ENCODE results near the gene HS6ST2.
"Not testable (repeated sequence)": the region's sequence is repeated elsewhere in the genome, so short reads cannot be mapped to it uniquely, and the experiment has no call there.

Gene HS6ST2

GRCh38 chrX:132958091-132958703 lies at the start of gene HS6ST2:
Gene HS6ST2, minus strand, starts transcription at chrX:132958629.
- Histone ChIP-seq H3K27me3 (ENCODE audit: control insufficient read depth in 1 of 2, insufficient read depth in 2 of 2, low read length in 2 of 2) (peaks cover 13 to 14% of the 10 kb centered on the region in 2 donors), H3K36me3 (ENCODE audit: control insufficient read depth in 1 of 2, insufficient read depth in 2 of 2, low read length in 2 of 2) (no peaks in the 10 kb centered on the region), H3K9me3 (ENCODE audit: control insufficient read depth in 1 of 2, low read length in 2 of 2) (no peaks in the 10 kb centered on the region), H3K4me1 (ENCODE audit: control insufficient read depth in 1 of 2, insufficient read depth in 2 of 2, low read length in 2 of 2) (no peaks in the 10 kb centered on the region), H3K9ac (ENCODE audit: low read depth in 1 of 2, low read length in 2 of 2) (no peak within 1 kb of the TSS), H3K27ac (ENCODE audit: low read depth, low read length) (no peak within 1 kb of the TSS), H3K4me3 (ENCODE audit: low read depth in 1 of 2, low read length in 2 of 2) (peak within 1 kb of the TSS in 1 of 2 donors; percentile 21)

DNA sequence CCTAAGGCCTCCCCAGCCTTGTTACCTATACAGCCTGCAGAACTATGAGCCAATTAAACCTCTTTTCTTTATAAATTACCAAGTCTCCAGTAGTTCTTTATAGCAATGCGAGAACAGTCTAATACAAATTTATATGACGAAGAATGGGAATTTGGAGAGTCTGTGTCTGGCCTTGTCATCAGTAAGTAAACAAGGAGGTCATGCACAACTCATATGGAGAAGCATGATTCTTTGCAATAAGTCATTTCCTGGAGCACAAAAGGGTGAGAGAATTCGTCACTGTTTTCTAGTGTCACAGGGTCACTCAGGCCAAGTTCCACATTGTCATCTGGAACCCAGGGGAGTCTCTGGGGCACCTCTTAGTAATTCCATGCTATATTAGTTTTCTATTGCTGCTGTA lies 49.0 kb upstream of the HS6ST2 start:
- H3K9ac ChIP-seq (ENCODE audit: low read depth in 1 of 2, low read length in 2 of 2), result no peak overlapping the region
- H3K9me3 ChIP-seq (ENCODE audit: control insufficient read depth in 1 of 2, low read length in 2 of 2), result no peaks in the 10 kb centered on the region
- H3K4me3 ChIP-seq (ENCODE audit: low read depth in 1 of 2, low read length in 2 of 2), result no peak overlapping the region
- H3K27ac ChIP-seq (ENCODE audit: low read depth, low read length), result no peak overlapping the region
- no peaks in the 10 kb centered on the region for H3K36me3 ChIP-seq (ENCODE audit: control insufficient read depth in 1 of 2, insufficient read depth in 2 of 2, low read length in 2 of 2)
- no peaks in the 10 kb centered on the region for H3K27me3 ChIP-seq (ENCODE audit: control insufficient read depth in 1 of 2, insufficient read depth in 2 of 2, low read length in 2 of 2)
- H3K4me1 ChIP-seq (ENCODE audit: control insufficient read depth in 1 of 2, insufficient read depth in 2 of 2, low read length in 2 of 2), result no peaks in the 10 kb centered on the region

- Histone ChIP-seq H3K36me3 (ENCODE audit: control insufficient read depth in 1 of 2, insufficient read depth in 2 of 2, low read length in 2 of 2) (no peaks in the 10 kb centered on the region), H3K9me3 (ENCODE audit: control insufficient read depth in 1 of 2, low read length in 2 of 2) (no peaks in the 10 kb centered on the region), H3K9ac (ENCODE audit: low read depth in 1 of 2, low read length in 2 of 2) (no peak overlapping the region), H3K27ac (ENCODE audit: low read depth, low read length) (no peak overlapping the region), H3K27me3 (ENCODE audit: control insufficient read depth in 1 of 2, insufficient read depth in 2 of 2, low read length in 2 of 2) (no peaks in the 10 kb centered on the region), H3K4me1 (ENCODE audit: control insufficient read depth in 1 of 2, insufficient read depth in 2 of 2, low read length in 2 of 2) (no peaks in the 10 kb centered on the region), H3K4me3 (ENCODE audit: low read depth in 1 of 2, low read length in 2 of 2) (no peak overlapping the region)
Observed at GRCh38 chrX:133005616-133006015, 47.2 kb upstream of the HS6ST2 start.

GRCh38 chrX:133005042-133005441 lies 46.6 kb upstream of the HS6ST2 start:
- no peaks in the 10 kb centered on the region for H3K4me1 ChIP-seq (ENCODE audit: control insufficient read depth in 1 of 2, insufficient read depth in 2 of 2, low read length in 2 of 2)
- no peak overlapping the region for H3K4me3 ChIP-seq (ENCODE audit: low read depth in 1 of 2, low read length in 2 of 2)
- H3K36me3 ChIP-seq (ENCODE audit: control insufficient read depth in 1 of 2, insufficient read depth in 2 of 2, low read length in 2 of 2), result no peaks in the 10 kb centered on the region
- no peak overlapping the region for H3K9ac ChIP-seq (ENCODE audit: low read depth in 1 of 2, low read length in 2 of 2)
- H3K27ac ChIP-seq (ENCODE audit: low read depth, low read length), result no peak overlapping the region
- H3K9me3 ChIP-seq (ENCODE audit: control insufficient read depth in 1 of 2, low read length in 2 of 2), result no peaks in the 10 kb centered on the region
- no peaks in the 10 kb centered on the region for H3K27me3 ChIP-seq (ENCODE audit: control insufficient read depth in 1 of 2, insufficient read depth in 2 of 2, low read length in 2 of 2)

- Histone ChIP-seq H3K9me3 (ENCODE audit: control insufficient read depth in 1 of 2, low read length in 2 of 2) (no peaks in the 10 kb centered on the region), H3K4me1 (ENCODE audit: control insufficient read depth in 1 of 2, insufficient read depth in 2 of 2, low read length in 2 of 2) (no peaks in the 10 kb centered on the region), H3K27ac (ENCODE audit: low read depth, low read length) (no peak overlapping the region), H3K36me3 (ENCODE audit: control insufficient read depth in 1 of 2, insufficient read depth in 2 of 2, low read length in 2 of 2) (no peaks in the 10 kb centered on the region), H3K9ac (ENCODE audit: low read depth in 1 of 2, low read length in 2 of 2) (no peak overlapping the region), H3K27me3 (ENCODE audit: control insufficient read depth in 1 of 2, insufficient read depth in 2 of 2, low read length in 2 of 2) (no peaks in the 10 kb centered on the region), H3K4me3 (ENCODE audit: low read depth in 1 of 2, low read length in 2 of 2) (no peak overlapping the region)
Observed at GRCh38 chrX:132999209-132999608, 40.8 kb upstream of the HS6ST2 start.

GRCh38 chrX:132990835-132991234 lies 32.4 kb upstream of the HS6ST2 start:
- Histone ChIP-seq H3K9me3 (ENCODE audit: control insufficient read depth in 1 of 2, low read length in 2 of 2) (no peaks in the 10 kb centered on the region), H3K27ac (ENCODE audit: low read depth, low read length) (no peak overlapping the region), H3K9ac (ENCODE audit: low read depth in 1 of 2, low read length in 2 of 2) (no peak overlapping the region), H3K4me1 (ENCODE audit: control insufficient read depth in 1 of 2, insufficient read depth in 2 of 2, low read length in 2 of 2) (no peaks in the 10 kb centered on the region), H3K36me3 (ENCODE audit: control insufficient read depth in 1 of 2, insufficient read depth in 2 of 2, low read length in 2 of 2) (no peaks in the 10 kb centered on the region), H3K4me3 (ENCODE audit: low read depth in 1 of 2, low read length in 2 of 2) (no peak overlapping the region), H3K27me3 (ENCODE audit: control insufficient read depth in 1 of 2, insufficient read depth in 2 of 2, low read length in 2 of 2) (no peaks in the 10 kb centered on the region)

GRCh38 chrX:132986556-132986955 lies 28.1 kb upstream of the HS6ST2 start:
- Histone ChIP-seq H3K9ac (ENCODE audit: low read depth in 1 of 2, low read length in 2 of 2) (no peak overlapping the region), H3K27me3 (ENCODE audit: control insufficient read depth in 1 of 2, insufficient read depth in 2 of 2, low read length in 2 of 2) (no peaks in the 10 kb centered on the region), H3K27ac (ENCODE audit: low read depth, low read length) (no peak overlapping the region), H3K4me1 (ENCODE audit: control insufficient read depth in 1 of 2, insufficient read depth in 2 of 2, low read length in 2 of 2) (no peaks in the 10 kb centered on the region), H3K36me3 (ENCODE audit: control insufficient read depth in 1 of 2, insufficient read depth in 2 of 2, low read length in 2 of 2) (no peaks in the 10 kb centered on the region), H3K4me3 (ENCODE audit: low read depth in 1 of 2, low read length in 2 of 2) (no peak overlapping the region), H3K9me3 (ENCODE audit: control insufficient read depth in 1 of 2, low read length in 2 of 2) (no peaks in the 10 kb centered on the region)

DNA sequence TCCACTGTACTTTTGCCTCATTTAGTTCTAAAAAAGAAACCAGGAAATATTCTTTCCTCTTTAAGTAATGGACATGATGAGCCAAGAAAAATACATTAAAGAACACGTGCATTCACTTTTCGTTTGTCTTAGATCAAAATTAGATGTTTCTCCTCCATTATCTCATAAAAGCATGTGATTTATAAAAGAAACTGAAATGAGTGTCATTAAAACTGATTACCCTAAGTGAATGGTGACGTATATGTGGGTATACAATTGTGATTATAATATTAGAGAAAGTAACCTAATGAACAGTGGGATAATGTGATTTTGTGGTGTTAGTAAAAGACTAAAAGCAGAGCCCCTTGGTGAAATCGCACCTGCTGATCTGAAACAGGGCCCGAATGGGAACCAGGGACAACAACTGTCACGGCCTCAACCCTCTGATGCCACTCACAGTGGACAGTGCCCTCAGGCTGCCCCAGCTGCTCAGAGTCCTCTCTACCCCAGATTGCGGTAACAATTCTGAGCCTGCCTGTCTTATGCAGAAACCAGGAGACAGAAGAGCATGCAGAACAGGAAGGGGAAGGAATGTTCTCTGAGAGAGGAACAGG lies 25.7 kb upstream of the HS6ST2 start:
- H3K27me3 ChIP-seq (ENCODE audit: control insufficient read depth in 1 of 2, insufficient read depth in 2 of 2, low read length in 2 of 2), result no peaks in the 10 kb centered on the region
- no peak overlapping the region for H3K4me3 ChIP-seq (ENCODE audit: low read depth in 1 of 2, low read length in 2 of 2)
- H3K9me3 ChIP-seq (ENCODE audit: control insufficient read depth in 1 of 2, low read length in 2 of 2), result no peaks in the 10 kb centered on the region
- H3K4me1 ChIP-seq (ENCODE audit: control insufficient read depth in 1 of 2, insufficient read depth in 2 of 2, low read length in 2 of 2), result no peaks in the 10 kb centered on the region
- no peak overlapping the region for H3K27ac ChIP-seq (ENCODE audit: low read depth, low read length)
- H3K36me3 ChIP-seq (ENCODE audit: control insufficient read depth in 1 of 2, insufficient read depth in 2 of 2, low read length in 2 of 2), result no peaks in the 10 kb centered on the region
- no peak overlapping the region for H3K9ac ChIP-seq (ENCODE audit: low read depth in 1 of 2, low read length in 2 of 2)

DNA sequence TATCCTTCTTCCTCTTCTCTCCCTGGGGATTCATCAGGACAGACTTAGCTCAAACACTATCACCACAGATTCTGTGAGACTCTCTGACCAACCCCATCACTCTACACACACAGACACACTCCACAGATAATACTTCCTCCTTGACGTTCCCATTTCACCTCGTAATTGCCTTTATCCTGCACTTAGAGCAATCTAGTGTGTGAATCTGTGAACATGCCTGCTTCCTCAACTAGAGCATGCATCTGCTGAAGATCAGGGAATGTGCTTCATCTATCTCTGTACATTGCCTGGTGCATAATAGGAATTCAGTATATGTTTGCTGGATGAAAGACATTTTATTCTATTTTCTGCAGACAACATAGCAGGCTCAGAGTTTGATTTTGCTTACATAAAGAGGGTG lies 25.1 kb upstream of the HS6ST2 start:
- H3K4me3 ChIP-seq (ENCODE audit: low read depth in 1 of 2, low read length in 2 of 2), result no peak overlapping the region
- H3K36me3 ChIP-seq (ENCODE audit: control insufficient read depth in 1 of 2, insufficient read depth in 2 of 2, low read length in 2 of 2), result no peaks in the 10 kb centered on the region
- no peaks in the 10 kb centered on the region for H3K27me3 ChIP-seq (ENCODE audit: control insufficient read depth in 1 of 2, insufficient read depth in 2 of 2, low read length in 2 of 2)
- no peak overlapping the region for H3K27ac ChIP-seq (ENCODE audit: low read depth, low read length)
- no peak overlapping the region for H3K9ac ChIP-seq (ENCODE audit: low read depth in 1 of 2, low read length in 2 of 2)
- no peaks in the 10 kb centered on the region for H3K4me1 ChIP-seq (ENCODE audit: control insufficient read depth in 1 of 2, insufficient read depth in 2 of 2, low read length in 2 of 2)
- no peaks in the 10 kb centered on the region for H3K9me3 ChIP-seq (ENCODE audit: control insufficient read depth in 1 of 2, low read length in 2 of 2)

DNA sequence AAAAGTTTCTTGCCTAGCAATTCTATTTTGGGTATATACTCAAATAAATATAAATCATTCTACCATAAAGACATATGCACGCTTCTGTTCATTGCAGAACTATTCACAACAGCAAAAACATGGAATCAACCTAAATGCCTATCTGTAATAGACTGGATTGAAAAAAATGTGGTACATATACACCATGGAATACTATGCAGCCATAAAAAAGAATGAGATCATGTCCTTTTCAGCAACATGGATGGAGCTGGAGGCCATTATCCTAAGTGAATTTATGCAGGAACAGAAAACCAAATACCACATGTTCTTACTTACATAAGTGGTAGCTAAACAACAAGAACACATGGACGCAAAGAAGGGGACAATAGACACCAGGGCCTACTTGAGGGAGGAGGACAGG lies 21.6 kb upstream of the HS6ST2 start:
- H3K4me1 ChIP-seq (ENCODE audit: control insufficient read depth in 1 of 2, insufficient read depth in 2 of 2, low read length in 2 of 2); H3K27ac ChIP-seq (ENCODE audit: low read depth, low read length); H3K36me3 ChIP-seq (ENCODE audit: control insufficient read depth in 1 of 2, insufficient read depth in 2 of 2, low read length in 2 of 2); H3K4me3 ChIP-seq (ENCODE audit: low read depth in 1 of 2, low read length in 2 of 2); H3K9me3 ChIP-seq (ENCODE audit: control insufficient read depth in 1 of 2, low read length in 2 of 2); H3K27me3 ChIP-seq (ENCODE audit: control insufficient read depth in 1 of 2, insufficient read depth in 2 of 2, low read length in 2 of 2); H3K9ac ChIP-seq (ENCODE audit: low read depth in 1 of 2, low read length in 2 of 2): not testable (repeated sequence)
